Esophagus muscularis mucosa (tissue), 4 donors: Measurements from ENCODE around the gene ZNF775. TPM values are rescaled to one million over a fixed set of nuclear protein-coding genes. Genes with fewer than 3 reads are reported as not detected.

Experiments used
- DNase-seq: peaks from one replicate; pipeline ENCODE4 v3.0.0-alpha.2; 2017; ENCODE audit errors: extremely low spot score
- H3K27ac ChIP-seq, 4 donors: fragments of 200-600 bp; sonication (generic); replicated peaks in 1 of 4; 1 replicate in 3 of 4; 2 replicates in 1 of 4; pipeline ENCODE4 v1.5.1; 2016 to 2019; ENCODE audit warnings: mild to moderate bottlenecking in 1 of 4
- H3K27me3 ChIP-seq, 4 donors: fragments of 200-600 bp; sonication (generic); one replicate each; pipeline versions ENCODE4 v1.5.1 to v1.6.0; 2016 to 2019
- H3K36me3 ChIP-seq, 4 donors: fragments of 200-600 bp; sonication (generic); one replicate each; pipeline ENCODE4 v1.5.1; 2016 to 2019
- H3K4me1 ChIP-seq, 4 donors: fragments of 200-600 bp; sonication (generic); one replicate each; pipeline ENCODE4 v1.5.1; 2016 to 2019
- H3K4me3 ChIP-seq, 4 donors: fragments of 200-600 bp; sonication (generic); 1 replicate in 2 of 4; 2 replicates in 2 of 4; pipeline ENCODE4 v1.5.1; 2016 to 2019; ENCODE audit warnings: mild to moderate bottlenecking in 4 of 4, moderate library complexity in 1 of 4
- H3K9me3 ChIP-seq, 4 donors: fragments of 200-600 bp; sonication (generic); 1 replicate in 3 of 4; 2 replicates in 1 of 4; pipeline ENCODE4 v1.5.1; 2016 to 2019
- EP300 ChIP-seq: sonication (generic); formaldehyde crosslinking; IDR thresholded peaks from one replicate; pipeline ENCODE4 v1.6.1; 2017; ENCODE audit warnings: antibody characterized with exemption
- POLR2A ChIP-seq: fragments of 450-650 bp; IDR thresholded peaks from one replicate; pipeline ENCODE4 v1.6.1; 2017; ENCODE audit warnings: antibody characterized with exemption, moderate library complexity, mild to moderate bottlenecking, low read depth
- POLR2AphosphoS5 ChIP-seq, 2 donors: sonication (generic); formaldehyde crosslinking; IDR thresholded peaks; one replicate each; pipeline ENCODE4 v1.6.1; 2017; ENCODE audit warnings: antibody characterized with exemption in 2 of 2
- WGBS: methylation state at CpG from one replicate; pipeline ENCODE4 v1.1.5; 2018; 5-methylcytosine and 5-hydroxymethylcytosine counted together
- intact Hi-C: fragments of 100-400 bp; cut with DNase I; formaldehyde crosslinking; loops from one replicate; pipeline ENCODE4 v1.15.1; 2023
- total RNA-seq, 4 donors: library from RNA; depleted of rRNA; stranded (reverse); fragments of >200 nt; gene quantifications; one replicate each; pipeline versions ENCODE4 v1.1.0 to v1.2.1, GENCODE V29; 2016
- TF ChIP-seq, protein P1 (sequence below), 3 experiments: fragments of 200-600 bp in 2 of 3; fragments of 450-650 bp in 1 of 3; sonication (generic) in 2 of 3; IDR thresholded peaks; one replicate each; pipeline ENCODE4 v1.5.1; 2017 to 2019; ENCODE audit warnings: antibody characterized with exemption in 3 of 3, mild to moderate bottlenecking in 2 of 3, moderate library complexity in 1 of 3

ZNF775 gene
- total RNA-seq, 4 donors from 2014 or later: 6.6 to 19.8 (median 15.0) TPM

DNA sequence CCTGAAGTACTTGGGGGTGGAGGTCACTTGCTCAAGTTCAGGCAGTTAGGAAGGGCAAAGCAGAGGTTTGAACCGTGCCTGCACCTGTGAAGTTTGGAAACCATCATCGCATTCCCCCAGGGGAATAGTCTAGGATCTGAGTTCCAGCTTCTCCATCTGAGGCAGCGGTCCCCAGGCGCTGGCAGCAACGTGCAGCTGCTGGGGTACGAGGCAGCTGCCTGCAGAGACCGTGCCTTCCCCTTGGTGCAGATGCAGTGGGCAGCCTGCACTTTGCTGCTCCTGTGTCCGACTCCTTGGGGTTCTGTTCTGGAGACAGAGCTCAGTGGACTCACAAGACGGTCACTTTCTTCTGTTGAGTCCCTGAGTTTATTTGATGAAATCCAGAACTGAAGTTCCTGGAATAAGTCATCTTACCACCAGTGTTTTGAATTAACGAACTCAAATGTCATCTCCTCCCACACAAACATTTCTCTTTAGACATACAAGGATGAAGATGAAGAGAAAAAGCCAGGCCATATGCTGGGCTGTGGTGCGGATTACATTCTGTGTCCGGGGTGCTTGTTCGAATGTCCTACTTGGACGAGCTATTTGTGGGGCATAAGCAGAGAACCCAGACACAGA lies 51.4 kb downstream of the ZNF775 start:
- 77% methylated on average over 12 of the region's 14 CpGs for WGBS
- Histone ChIP-seq H3K27ac (no peak overlapping the region), H3K9me3 (no peaks in the 10 kb centered on the region), H3K4me1 (peaks cover 0 to 5% (median 3%) of the 10 kb centered on the region in 4 donors), H3K4me3 (no peak overlapping the region), H3K27me3 (no peaks in the 10 kb centered on the region), H3K36me3 (no peaks in the 10 kb centered on the region)
- intact Hi-C loops: no loop called here
- DNase-seq: no peak
- TF ChIP-seq POLR2AphosphoS5 (IDR thresholded peaks at IDR 0.05) (no peak), EP300 (no peak), POLR2A (no peak)
- TF ChIP-seq, protein P1, sequence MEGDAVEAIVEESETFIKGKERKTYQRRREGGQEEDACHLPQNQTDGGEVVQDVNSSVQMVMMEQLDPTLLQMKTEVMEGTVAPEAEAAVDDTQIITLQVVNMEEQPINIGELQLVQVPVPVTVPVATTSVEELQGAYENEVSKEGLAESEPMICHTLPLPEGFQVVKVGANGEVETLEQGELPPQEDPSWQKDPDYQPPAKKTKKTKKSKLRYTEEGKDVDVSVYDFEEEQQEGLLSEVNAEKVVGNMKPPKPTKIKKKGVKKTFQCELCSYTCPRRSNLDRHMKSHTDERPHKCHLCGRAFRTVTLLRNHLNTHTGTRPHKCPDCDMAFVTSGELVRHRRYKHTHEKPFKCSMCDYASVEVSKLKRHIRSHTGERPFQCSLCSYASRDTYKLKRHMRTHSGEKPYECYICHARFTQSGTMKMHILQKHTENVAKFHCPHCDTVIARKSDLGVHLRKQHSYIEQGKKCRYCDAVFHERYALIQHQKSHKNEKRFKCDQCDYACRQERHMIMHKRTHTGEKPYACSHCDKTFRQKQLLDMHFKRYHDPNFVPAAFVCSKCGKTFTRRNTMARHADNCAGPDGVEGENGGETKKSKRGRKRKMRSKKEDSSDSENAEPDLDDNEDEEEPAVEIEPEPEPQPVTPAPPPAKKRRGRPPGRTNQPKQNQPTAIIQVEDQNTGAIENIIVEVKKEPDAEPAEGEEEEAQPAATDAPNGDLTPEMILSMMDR (IDR thresholded peaks at IDR 0.05): no peak

DNA sequence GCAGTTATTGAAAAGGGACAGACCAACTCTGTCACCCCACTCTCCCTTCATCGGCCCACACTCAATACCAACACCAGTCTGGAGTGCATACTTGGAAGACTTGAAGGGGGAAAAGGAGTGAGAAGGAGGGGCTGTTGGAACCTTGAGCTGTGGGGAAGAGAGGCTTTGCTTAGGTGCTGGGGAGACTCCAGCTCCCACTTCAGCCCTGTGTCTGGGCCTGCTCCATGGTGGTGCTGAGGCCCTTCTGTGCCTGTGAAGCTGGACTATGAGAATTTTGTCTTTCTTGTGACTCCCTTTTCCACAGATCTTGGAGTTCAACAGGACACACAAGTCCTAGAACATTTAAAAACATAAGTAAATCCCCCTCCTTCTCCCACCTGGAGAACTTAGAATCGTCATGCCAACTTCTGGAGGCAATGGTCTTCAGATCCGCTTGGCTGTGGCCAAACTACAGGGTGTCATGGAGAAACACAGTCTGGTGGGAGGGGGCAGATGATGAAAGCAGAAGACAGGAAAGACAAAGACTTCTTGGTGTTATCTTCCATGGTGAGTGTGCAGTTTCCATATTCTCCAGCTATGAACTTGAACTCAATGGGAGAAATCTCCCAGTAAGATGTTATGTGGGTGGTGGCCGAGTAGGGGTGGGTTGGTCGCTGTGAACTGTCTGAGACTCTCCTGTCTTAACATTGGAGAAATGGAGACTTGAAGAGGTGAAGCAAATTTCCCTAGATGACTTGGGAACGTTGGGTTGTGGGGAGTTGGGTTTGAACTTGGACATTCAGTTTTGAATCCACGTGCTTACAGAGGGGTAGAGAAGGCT lies 52.9 kb downstream of the ZNF775 start:
- intact Hi-C loops: no loop called here
- 87% methylated on average over 7 of the region's 7 CpGs for WGBS
- Histone ChIP-seq H3K27ac (no peak overlapping the region), H3K36me3 (no peaks in the 10 kb centered on the region), H3K9me3 (no peaks in the 10 kb centered on the region), H3K27me3 (no peaks in the 10 kb centered on the region), H3K4me3 (no peak overlapping the region), H3K4me1 (peaks cover 0 to 5% (median 3%) of the 10 kb centered on the region in 4 donors)
- TF ChIP-seq POLR2AphosphoS5 (IDR thresholded peaks at IDR 0.05) (no peak), POLR2A (no peak), EP300 (no peak)
- TF ChIP-seq, protein P1 (IDR thresholded peaks at IDR 0.05): no peak
- DNase-seq: no peak

- no peak for DNase-seq
- Histone ChIP-seq H3K27me3 (no peaks in the 10 kb centered on the region), H3K36me3 (no peaks in the 10 kb centered on the region), H3K4me1 (peaks cover 0 to 5% (median 3%) of the 10 kb centered on the region in 4 donors), H3K9me3 (no peaks in the 10 kb centered on the region), H3K4me3 (no peak overlapping the region), H3K27ac (no peak overlapping the region)
- intact Hi-C loops: no loop called here
- TF ChIP-seq POLR2A: no peak
- TF ChIP-seq, protein P1 (IDR thresholded peaks at IDR 0.05): no peak
- TF ChIP-seq EP300: no peak
- TF ChIP-seq POLR2AphosphoS5 (IDR thresholded peaks at IDR 0.05): no peak
- WGBS: 86% methylated on average over 13 of the region's 14 CpGs
Observed at GRCh38 chr7:150432915-150433892, 54.1 kb downstream of the ZNF775 start.

DNA sequence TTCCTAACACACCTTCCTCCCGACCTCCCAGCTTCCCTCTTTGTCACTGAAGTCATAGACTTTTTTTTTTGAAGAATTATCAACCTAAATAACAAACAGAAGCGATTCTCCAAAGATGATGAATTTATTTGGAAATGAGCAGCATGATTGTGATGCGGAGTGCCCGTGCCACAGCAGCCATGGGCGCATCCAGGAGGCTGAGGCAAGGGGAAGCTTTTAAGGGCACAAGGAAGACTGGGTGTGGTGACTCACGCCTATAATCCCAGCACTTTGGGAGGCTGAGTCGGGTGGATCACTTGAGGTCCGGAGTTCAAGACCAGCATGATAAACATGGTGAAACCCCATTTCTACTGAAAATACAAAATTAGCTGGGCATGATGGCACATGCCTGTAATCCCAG lies 55.1 kb downstream of the ZNF775 start:
- intact Hi-C loops: no loop called here
- no peaks in the 10 kb centered on the region for H3K36me3 ChIP-seq
- no peak for TF ChIP-seq EP300
- TF ChIP-seq POLR2A: no peak
- TF ChIP-seq, protein P1 (IDR thresholded peaks at IDR 0.05): no peak
- no peak for TF ChIP-seq POLR2AphosphoS5 (IDR thresholded peaks at IDR 0.05)
- no peaks in the 10 kb centered on the region for H3K9me3 ChIP-seq
- no peaks in the 10 kb centered on the region for H3K27me3 ChIP-seq
- H3K27ac ChIP-seq: no peak overlapping the region
- H3K4me3 ChIP-seq: no peak overlapping the region
- DNase-seq: no peak
- 84% methylated on average over 8 of the region's 8 CpGs for WGBS
- H3K4me1 ChIP-seq: no peaks in the 10 kb centered on the region
